RCC 7860 (cell line): ENCODE measurements around the gene LAMA1.

Source experiments
- DNase-seq: peaks from one replicate; pipeline ENCODE4 v3.0.0-alpha.2; 2015; ENCODE audit warnings: low spot score
- FAIRE-seq: peaks from 2 replicates; lab custom pipeline; 2012; peaks lifted over from hg19 to GRCh38; lab: Jason Lieb, UNC

LAMA1 gene

GRCh38 chr18:6891788-6892187 is 225.8 kb downstream of the LAMA1 start:
- FAIRE-seq: no peak
- no peak for DNase-seq
